GM21526 (cell line): Measurements from ENCODE around the gene RHBDL1.

Experiments
- ATAC-seq: cut with Tn5 transposase; IDR thresholded peaks from one replicate; pipeline ENCODE4 v1.9.1; 2021; ENCODE audit warnings: moderate library complexity; ENCODE audit not compliant: unreplicated experiment, low FRiP score

RHBDL1 gene

DNA sequence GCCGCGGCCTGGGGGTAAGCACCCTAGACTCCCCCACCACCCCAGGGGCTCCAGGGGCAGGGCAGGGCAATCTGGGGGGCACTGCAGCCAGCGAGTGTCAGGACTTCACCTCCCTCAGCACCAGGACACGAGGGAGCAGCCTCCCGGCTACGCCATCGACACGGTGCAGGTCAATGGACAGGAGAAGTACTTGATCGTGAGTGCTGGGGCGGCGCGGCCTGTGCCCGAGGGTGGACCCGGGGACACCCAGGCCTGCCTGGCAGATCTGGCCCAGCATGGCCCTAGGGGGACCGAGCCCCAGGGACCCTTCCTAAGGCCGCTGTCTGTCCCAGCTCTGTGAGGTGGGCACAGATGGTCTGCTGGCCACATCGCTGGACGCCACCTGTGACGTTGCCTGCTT is 3.1 kb upstream of the RHBDL1 start:
- no peak for ATAC-seq

GRCh38 chr16:672851-673250 is 2.6 kb upstream of the RHBDL1 start:
- no peak for ATAC-seq

DNA sequence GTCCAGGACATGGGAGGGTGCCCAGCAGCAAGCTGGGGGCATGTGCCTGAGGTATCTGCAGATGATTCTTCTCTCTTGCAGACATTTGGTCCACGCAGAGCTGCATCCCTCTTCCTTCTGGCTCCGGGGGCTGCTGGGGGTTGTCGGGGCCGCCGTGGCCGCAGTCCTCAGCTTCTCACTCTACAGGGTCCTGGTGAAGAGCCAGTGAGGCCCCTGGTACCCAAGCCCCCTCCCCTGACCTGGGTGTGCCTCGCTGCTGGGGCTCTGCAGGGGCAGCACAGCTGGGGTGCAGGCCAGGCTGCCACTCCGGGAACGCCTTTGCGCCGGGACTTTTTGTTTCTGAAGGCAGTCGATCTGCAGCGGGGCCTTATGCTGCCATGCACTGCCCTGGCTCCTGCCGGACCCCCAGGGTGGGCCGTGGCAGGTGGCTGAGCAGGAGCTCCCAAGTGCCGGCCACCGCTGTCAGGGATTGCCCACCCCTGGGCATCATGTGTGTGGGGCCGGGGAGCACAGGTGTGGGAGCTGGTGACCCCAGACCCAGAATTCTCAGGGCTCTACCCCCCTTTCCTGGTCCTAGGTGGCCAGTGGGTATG is 2.0 kb upstream of the RHBDL1 start:
- ATAC-seq: no peak

DNA sequence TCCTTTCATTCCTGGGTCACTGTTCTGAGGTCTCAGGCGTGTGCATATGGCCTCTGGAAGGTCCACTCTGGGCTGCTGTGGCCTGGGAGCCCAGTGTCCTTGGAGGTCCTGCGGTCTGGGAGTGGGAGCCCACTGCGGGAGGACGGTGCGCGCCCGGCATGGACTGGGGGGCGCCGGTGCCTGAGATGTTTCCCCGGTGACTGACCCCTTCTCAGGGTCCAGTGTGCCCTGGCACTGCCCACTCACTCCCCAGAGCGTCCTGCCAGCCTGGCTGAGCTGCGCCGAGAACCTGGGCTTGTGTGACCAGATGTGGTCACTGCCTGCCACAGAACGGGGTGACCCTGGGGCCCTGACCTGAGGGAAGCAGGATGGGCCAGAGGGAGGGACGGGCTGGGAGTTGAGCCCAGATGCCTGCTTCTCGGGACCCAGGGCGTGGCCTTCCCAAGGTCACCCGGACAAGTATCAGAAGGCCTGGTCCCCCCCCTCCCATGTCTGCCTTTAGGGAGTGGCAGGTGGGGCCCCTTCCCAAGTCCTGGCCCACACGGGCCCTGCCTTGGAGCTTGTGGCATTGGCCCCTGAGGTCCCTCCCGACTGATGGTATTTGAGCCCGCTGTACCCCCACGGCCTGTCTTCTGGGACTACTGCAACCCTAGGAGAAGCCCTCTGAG is 1.1 kb upstream of the RHBDL1 start:
- no peak for ATAC-seq

- ATAC-seq: no peak
These were observed 553 bp downstream of the RHBDL1 start for GRCh38 chr16:675884-676564.

DNA sequence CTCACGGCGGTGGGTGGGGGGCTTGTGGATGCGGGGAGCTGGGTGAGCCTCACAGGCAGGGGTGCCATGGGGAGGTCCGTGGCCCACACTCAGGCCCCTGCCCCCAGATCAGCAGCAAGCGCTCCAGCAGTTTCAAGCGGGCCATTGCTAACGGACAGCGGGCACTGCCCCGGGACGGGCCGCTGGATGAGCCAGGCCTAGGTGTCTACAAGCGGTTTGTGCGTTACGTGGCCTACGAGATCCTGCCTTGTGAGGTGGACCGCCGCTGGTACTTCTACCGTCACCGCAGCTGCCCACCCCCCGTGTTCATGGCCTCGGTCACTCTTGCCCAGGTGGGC is 1.1 kb downstream of the RHBDL1 start:
- no peak for ATAC-seq

- ATAC-seq: no peak
These were observed 1.4 kb downstream of the RHBDL1 start for GRCh38 chr16:676913-677312.

GRCh38 chr16:677316-678190 is 2.1 kb downstream of the RHBDL1 start:
- ATAC-seq: no peak

GRCh38 chr16:678209-678857 is 2.9 kb downstream of the RHBDL1 start:
- no peak for ATAC-seq

DNA sequence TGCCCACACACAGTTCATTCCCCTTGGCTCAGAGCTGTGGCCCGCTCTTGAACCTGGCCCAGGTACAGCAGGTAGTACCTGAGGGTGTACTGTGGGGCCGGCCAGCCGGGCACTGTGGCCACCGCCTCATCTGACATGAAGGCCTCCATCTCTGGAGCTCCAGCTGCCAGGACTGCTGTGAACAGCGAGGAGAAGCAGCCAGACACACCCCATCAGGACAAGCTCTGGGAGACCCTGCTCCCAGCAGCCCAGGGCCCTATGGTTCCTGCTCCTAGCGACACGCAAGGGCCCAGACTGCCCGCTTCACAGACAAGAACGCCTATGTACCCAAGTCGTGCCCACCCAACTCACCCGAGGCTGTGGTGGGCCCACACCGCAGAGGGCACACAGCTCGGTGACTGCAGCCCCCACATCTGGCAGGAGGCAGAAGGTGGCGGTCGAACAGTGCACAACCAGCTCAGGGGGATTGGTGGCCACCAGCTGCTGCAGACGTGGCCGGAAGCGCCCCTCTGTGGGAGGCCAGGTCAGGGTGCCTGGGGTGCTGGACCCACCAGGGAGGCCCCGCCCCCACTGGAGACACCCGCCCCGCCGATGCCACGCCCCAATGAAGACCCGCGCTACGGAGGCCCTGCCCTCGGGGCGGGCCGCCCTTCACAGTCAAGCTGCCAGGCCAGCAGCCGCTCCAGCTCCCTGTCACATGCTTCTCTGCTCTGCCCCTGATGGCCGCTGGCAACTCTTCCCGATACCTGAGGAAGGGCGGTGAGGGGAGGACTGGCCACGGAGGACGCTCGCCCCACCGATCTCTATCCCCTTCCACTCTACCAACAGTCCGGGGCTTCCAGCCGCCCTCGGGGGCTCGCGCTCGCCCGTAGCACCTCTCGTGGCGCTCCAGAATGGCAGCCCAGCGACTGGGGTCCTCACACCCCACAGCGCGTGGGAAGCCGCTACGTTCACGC is 3.7 kb downstream of the RHBDL1 start:
- no peak for ATAC-seq

- no peak for ATAC-seq
These were observed 4.5 kb downstream of the RHBDL1 start, which contains the start of gene STUB1 for GRCh38 chr16:679814-680624. Gene STUB1 (plus strand): TSS chr16:680410. CDS start chr16:680526, 116 bp downstream.

DNA sequence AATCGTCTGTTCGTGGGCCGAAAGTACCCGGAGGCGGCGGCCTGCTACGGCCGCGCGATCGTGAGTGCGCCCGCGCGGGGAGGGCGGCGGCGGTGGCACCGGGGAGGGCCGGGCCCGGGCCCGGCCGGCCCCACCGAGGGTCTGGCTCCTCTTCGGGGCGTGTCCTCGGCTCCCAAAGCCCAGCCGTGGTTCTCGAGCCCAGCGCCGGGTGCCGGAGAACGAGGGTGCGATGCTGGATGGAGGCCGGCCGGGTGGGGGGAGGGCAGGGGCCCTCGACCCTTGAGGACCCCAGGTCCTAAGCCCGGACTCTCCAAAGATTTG is 5.1 kb downstream of the RHBDL1 start:
- no peak for ATAC-seq

DNA sequence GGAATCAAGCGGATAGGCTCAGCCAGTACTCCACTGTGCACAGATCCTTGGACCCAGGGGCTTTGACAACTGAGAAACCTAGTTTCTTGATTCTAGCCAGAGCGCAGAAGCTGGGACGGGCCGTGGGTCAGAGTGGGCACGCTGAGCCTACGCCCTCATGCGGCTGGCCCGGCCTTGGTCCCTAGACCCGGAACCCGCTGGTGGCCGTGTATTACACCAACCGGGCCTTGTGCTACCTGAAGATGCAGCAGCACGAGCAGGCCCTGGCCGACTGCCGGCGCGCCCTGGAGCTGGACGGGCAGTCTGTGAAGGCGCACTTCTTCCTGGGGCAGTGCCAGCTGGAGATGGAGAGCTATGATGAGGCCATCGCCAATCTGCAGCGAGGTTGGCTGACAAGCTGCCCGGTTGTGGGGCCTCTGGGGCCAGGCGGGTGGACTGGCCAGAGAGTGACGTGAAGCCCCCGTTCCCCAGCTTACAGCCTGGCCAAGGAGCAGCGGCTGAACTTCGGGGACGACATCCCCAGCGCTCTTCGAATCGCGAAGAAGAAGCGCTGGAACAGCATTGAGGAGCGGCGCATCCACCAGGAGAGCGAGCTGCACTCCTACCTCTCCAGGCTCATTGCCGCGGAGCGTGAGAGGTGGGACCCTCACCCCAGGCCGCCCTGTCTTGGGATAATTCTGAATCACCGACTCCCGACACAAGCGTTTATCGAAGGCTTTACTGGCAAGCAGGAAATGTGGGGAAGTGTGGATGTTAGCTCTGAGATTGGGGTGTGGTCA is 5.7 kb downstream of the RHBDL1 start:
- no peak for ATAC-seq

DNA sequence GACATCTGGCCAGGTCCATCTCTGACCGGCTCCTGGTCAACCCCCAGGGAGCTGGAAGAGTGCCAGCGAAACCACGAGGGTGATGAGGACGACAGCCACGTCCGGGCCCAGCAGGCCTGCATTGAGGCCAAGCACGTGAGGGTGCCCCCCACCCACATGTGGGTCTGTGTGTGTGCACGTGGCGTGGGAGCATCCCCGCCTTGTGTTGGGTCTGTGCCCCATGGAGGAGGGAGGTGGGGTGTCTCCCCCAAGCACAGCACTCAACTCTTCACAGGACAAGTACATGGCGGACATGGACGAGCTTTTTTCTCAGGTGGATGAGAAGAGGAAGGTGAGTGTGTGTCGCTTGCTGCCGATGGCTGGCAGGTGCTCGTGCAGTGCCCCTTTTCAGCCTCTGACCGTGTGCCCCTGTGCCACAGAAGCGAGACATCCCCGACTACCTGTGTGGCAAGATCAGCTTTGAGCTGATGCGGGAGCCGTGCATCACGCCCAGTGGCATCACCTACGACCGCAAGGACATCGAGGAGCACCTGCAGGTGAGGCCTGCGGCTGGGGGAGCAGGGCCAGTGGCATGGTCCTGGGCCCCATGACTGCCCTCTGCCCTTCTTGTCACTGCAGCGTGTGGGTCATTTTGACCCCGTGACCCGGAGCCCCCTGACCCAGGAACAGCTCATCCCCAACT is 6.4 kb downstream of the RHBDL1 start:
- ATAC-seq: no peak

DNA sequence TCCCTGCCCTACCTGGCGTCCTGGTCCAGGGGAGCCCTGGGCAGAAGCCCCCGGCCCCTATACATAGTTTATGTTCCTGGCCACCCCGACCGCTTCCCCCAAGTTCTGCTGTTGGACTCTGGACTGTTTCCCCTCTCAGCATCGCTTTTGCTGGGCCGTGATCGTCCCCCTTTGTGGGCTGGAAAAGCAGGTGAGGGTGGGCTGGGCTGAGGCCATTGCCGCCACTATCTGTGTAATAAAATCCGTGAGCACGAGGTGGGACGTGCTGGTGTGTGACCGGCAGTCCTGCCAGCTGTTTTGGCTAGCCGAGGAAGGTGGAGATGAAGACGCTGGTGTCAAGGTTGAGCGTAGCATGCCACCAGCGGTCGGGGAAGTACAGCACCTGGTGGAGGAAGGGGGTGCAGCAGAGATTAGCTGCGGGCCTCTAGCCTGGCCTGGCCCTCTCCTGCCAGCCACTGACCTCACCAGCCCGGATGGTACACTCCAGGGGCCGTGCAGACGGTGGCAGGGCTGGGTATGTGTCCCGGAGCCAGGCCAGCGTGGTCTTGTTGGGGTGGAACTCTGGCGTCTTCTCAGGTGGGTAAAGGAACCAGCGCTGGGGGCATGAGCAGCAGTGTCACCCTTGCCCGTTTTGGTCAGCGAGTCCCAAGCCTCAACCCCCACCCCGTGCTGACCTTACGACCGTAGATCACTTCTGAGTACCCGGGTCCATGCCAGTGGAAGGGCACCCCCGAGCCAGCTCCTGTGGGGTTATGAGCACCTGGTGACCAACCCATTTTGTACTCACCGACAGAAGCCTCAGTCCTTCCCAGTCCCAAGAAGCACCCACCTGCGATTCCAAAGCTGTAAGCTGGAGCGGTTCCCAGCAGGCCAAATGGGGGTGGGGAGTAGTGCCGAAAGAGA is 7.3 kb downstream of the RHBDL1 start:
- no peak for ATAC-seq

GRCh38 chr16:683396-684070 is 8.1 kb downstream of the RHBDL1 start:
- no peak for ATAC-seq
